GM18907 (cell line): ENCODE results near the gene DCUN1D3.
"Not testable (repeated sequence)": the region's sequence is repeated elsewhere in the genome, so short reads cannot be mapped to it uniquely, and the experiment has no call there.

Experiments
- ATAC-seq: cut with Tn5 transposase; IDR thresholded peaks from one replicate; pipeline ENCODE4 v1.9.1; 2021; ENCODE audit warnings: mild to moderate bottlenecking, moderate library complexity; ENCODE audit not compliant: unreplicated experiment

DCUN1D3 gene

DNA sequence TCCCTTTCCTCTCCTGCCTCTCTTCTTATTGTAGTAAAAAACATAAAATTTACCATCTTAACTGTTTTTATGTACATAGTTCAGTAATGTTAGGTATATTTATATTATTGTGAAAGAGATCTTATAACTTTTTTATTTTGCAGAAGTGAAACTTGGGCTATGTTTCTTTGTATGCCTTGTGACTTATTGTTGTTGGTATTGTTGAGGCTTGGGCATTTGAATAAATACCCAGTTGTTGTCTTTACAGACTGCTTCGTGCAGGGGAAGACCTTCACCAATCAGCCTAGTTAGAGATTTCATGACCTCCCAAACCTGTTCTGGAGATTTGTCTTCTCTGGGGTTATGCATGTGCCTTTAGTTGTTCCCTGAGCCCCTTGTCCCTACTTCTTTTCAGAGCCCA lies 61.9 kb downstream of the DCUN1D3 start:
- ATAC-seq: no peak

- no peak for ATAC-seq
Measured at GRCh38 chr16:20833086-20833485, 67.1 kb downstream of the DCUN1D3 start.

DNA sequence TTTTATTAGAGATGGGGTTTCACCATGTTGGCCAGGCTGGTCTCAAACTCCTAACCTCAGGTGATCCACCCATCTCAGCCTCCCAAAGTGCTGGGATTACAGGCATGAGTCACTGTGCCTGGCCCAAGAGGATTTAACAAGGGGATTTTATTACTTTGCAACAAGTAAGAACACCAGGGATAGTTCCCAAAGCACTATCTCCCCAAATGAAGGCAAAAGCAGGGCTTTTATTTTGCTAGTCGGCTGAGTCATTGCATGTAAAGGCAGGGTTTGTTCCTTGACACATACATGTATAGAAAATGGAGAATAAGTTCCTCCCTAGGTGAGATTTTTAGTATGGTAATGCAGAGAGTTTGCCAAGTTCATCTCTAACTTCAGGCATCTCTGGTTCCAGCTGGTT lies 69.8 kb downstream of the DCUN1D3 start:
- no peak for ATAC-seq

GRCh38 chr16:20829536-20829935 lies 70.6 kb downstream of the DCUN1D3 start:
- ATAC-seq: no peak

DNA sequence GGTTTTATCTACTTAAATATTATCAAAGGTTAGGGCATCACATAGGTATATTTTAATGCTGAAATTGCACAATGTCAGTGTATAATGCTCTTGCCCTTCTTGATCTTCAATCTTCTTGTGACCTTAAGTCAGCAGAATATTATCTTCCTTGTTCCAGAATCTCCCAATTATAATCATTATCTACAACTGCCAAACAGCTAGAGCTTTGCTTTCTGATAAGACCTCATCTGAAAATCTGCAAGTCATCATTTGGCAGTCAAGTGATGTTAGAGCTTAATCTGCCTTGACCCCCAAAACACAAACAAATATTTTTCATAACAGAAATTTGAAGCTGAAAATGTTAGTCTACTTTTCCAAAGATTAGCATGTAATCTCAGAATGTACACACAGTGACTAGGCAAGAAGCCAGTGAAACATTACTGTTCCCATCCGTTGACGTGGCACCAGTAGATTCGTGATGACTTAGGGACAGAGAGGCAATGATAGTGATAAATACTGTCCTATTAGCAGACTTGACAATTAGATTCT lies 74.1 kb downstream of the DCUN1D3 start:
- no peak for ATAC-seq

DNA sequence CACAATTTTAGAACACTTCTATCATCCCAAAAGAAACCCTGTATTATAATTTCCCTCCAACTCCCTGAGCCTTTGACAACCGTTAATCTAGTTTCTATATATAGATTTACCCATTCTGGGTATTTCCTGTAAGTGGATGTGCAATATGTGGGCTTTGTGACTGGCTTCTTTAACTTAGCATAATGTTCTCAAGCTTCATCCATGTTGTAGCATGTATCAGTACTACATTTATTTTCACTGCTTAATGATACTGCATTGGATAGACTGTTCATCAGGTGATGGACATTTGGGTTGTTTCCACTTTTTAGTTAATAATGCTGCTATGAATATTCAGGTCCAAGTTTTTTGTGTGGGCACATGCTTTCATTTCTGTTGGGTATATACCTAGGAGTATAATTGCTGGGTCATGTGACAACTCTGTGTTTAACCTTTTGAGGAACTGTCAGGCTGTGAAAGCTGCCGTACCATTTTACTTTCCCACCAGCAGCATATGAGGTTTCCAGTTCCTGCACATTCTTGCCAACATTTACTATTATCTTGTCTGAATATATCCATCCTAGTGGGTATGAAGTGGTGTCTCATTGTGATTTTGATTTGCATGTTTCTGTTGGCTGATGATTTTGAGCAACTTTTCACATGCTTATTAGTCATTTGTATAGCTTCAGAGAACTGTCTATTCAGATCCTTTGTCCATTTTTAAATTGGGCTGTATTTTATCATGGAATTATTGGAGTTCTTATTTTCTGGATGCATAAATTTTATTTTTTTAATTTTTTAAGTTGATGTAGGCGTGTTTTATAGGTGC lies 77.4 kb downstream of the DCUN1D3 start:
- ATAC-seq: no peak

DNA sequence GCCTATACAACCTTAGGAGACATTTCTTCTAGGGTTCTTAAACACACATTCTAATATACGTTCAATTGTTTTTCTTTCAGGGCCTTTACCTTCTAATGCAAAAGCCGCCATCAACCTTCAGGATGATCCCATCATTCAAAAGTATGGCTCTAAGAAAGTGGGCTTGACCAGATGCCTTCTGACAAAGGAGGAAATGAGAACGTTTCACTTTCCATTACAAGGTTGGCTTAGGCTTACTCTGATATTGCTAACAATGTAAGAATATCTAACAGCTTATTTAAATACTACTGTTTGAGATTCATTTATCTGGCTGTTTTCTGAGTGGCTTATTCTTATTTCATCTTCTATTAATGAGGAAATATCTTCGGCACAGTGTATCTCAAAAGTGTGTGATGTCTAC lies 78.5 kb downstream of the DCUN1D3 start:
- ATAC-seq: no peak

GRCh38 chr16:20818929-20819585 lies 81.1 kb downstream of the DCUN1D3 start:
- ATAC-seq: no peak

DNA sequence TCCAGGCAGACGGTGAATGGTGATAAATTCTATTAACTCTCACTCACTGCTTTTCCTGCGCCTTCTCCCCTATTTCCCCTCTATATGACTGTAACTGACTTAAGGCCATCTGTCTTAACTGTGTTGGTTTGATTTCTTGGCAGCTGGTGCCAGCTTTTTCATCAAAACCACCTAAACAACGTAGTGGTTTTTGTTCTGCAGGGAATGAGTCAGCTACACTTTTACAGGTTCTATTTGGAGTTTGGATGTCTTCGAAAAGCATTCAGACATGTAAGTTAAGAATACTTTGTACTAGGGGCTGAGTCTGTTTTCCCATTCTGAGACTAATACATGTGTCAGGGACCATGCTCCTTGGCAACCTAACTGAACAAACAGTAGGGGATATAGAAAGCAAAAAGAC lies 85.4 kb downstream of the DCUN1D3 start:
- ATAC-seq: no peak

GRCh38 chr16:20812510-20812909 lies 87.6 kb downstream of the DCUN1D3 start:
- ATAC-seq: no peak

DNA sequence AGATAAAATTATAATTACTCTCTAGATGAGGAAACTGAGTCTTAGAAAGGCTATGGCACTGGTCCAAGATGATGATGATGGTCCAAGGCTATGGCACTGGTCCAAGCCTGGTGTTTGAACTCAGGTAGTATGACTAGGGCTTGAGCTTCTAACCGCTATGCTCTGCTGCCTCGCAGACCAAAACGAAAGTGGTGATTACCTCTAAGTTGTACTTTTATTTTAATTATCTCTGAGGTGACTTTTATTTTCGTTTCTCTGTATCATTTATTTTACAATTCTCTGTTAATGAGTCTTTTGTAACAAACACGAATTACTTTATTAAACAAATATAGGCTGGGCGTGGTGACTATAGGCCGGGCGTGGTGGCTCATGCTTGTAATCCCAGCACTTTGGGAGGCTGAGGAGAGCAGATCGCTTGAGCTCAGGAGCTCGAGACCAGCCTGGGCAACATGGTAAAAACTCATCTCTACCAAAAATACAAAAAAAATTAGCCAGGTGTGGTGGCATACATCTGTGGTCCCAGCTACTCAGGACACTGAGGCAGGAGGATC lies 88.2 kb downstream of the DCUN1D3 start:
- no peak for ATAC-seq

DNA sequence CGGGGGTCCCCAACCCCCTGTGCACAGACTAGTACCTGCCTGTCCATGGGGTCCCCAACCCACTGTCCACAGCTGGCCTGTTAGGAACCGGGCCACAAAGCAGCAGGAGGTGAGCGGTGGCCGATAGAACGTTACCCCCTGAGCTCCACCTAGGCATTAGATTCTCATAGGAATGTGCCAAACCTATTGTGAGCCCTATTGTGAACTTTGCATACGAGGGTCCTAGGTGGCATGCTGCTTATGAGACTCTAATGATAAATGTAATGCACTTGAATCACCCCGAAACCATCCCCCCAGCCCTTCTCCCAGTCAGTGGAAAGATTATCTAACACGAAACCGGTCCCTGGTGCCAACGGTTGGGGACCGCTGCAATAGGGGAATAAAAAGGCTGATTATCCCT lies 92.3 kb downstream of the DCUN1D3 start:
- no peak for ATAC-seq

DNA sequence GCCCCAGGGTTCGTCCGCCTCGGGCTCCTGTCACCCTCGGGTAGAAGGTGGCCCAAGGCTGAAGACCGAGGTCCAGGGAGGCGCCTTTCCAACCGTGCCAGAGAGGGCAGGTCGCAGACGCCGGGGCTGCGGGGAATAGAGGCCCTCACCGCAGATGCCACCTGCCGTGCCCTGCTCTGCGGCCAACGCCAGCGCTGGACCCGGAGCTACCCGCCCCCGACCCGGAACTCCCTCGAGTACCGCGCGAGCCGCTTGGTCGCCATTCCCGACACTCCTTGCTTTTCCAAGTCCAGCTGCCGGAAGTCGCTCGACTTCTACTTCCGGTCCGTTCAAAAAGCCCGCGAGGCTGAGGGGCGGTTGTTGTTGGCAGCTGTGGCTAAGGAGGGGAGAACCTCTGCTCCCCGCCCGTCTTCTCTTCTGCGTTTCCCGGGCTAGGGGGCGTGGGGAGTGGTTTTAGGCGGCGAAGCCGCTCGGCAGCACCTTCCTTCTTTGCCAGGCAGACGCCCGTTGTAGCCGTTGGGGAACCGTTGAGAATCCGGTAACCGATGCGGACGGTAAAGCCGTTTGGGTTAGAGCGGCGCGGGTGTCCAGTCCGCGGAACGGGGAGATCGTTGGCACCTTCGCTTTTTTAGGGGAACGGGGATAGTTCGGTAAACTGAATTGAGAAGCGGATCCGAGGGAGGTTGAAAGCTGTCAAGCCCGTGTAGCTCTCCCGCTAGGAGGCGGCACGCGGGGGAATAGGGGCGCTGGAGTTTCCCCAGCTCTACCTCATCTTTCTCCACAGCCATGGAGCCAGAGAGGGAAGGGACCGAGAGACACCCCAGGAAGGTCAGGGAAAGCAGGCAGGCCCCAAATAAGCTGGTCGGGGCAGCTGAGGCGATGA lies 93.7 kb downstream of the DCUN1D3 start, which contains the start of the genes ERI2 and REXO5:
TSS of gene ERI2 (minus strand) at position 305 of the 883 bp plus-strand sequence. CDS start at position 263, 42 bp downstream.
TSS of gene REXO5 (plus strand) at position 360 of the 883 bp plus-strand sequence. CDS start at position 787, 427 bp downstream.
- ATAC-seq: peak; percentile 85

DNA sequence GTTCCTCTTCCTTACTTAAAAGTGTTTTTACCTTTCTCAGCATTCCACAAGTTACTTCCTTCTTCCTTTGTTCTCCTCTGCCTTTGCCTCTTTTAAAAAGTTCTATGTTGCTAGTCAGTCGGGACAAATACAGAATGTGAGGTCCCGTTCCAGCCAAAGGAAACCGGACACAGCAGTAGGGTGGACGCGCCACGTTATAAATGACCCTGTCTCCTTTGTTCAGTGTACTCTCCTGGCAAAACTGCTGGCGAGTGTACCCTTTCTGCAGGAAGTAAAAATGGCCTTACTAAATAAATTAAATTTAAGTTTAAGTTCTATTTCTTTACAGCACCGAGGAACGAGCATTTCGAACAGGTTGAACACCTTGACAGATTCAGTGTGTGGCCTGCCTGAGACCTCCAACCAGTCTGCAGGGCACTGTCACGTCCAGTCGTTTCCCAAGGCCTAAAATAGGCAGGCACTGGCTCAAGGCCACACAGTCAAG lies 94.4 kb downstream of the DCUN1D3 start:
- not testable (repeated sequence) for ATAC-seq
